Measurements from ENCODE around the gene COL13A1.

- TF ChIP-seq POLR2A (IDR thresholded peaks at IDR 0.05; ENCODE audit: low read depth, low read length) (no peak), POLR2AphosphoS5 (IDR thresholded peaks at IDR 0.05; ENCODE audit: low read depth, low read length) (no peak), TAF1 (IDR thresholded peaks at IDR 0.05; ENCODE audit: low read depth, low read length) (no peak)
These were observed 40.3 kb downstream of the COL13A1 start for GRCh38 chr10:69842020-69842419.
